ENCODE data around the gene VAMP3.
A peak's percentile ranks its signal among the peaks of the same experiment; 100 is the strongest.

VAMP3 gene

GRCh38 chr1:7770997-7771822 is at the start of gene VAMP3 (continued):
- TF ChIP-seq ZNF704 (tag by site-specific recombination; IDR thresholded peaks at IDR 0.05) (no peak), ZNF654 (tag by site-specific recombination; IDR thresholded peaks at IDR 0.05; ENCODE audit: low read depth) (no peak), ZNF280D (tag by site-specific recombination; IDR thresholded peaks at IDR 0.05) (no peak), ZNF747 (tag by site-specific recombination; IDR thresholded peaks at IDR 0.05) (no peak), ZNF664 (tag by site-specific recombination; IDR thresholded peaks at IDR 0.05) (no peak), OVOL3 (tag by site-specific recombination; IDR thresholded peaks at IDR 0.05) (no peak), ZNF37A (tag by site-specific recombination; IDR thresholded peaks at IDR 0.05) (no peak), YY2 (tag by site-specific recombination; IDR thresholded peaks at IDR 0.05) (no peak), SP7 (tag by site-specific recombination; IDR thresholded peaks at IDR 0.05) (no peak), ZBTB8A (tag by site-specific recombination; IDR thresholded peaks at IDR 0.05) (no peak), ZSCAN16 (tag by site-specific recombination; IDR thresholded peaks at IDR 0.05) (no peak), ZNF555 (tag by site-specific recombination; conservative IDR thresholded peaks at IDR 0.05) (no peak), ZBTB20 (tag by site-specific recombination; IDR thresholded peaks at IDR 0.05) (peak; percentile 7; the same call in 1 of the 2 replicates), BCL11B (tag by site-specific recombination; IDR thresholded peaks at IDR 0.05; ENCODE audit: low read depth) (no peak), ZNF311 (tag by site-specific recombination; IDR thresholded peaks at IDR 0.05; ENCODE audit: borderline replicate concordance) (no peak), ZBTB49 (tag by site-specific recombination; IDR thresholded peaks at IDR 0.05; ENCODE audit: low read depth) (no peak), ZNF830 (tag by site-specific recombination; IDR thresholded peaks at IDR 0.05; ENCODE audit: low read depth) (no peak), ZFP69B (tag by site-specific recombination; IDR thresholded peaks at IDR 0.05) (peak; percentile 17; the same call in 1 of the 2 replicates), ZNF302 (tag by site-specific recombination; IDR thresholded peaks at IDR 0.05; ENCODE audit: low read depth) (no peak), KLF9 (tag by site-specific recombination; IDR thresholded peaks at IDR 0.05; ENCODE audit: low read depth) (peak; percentile 97), ZNF843 (tag by site-specific recombination; IDR thresholded peaks at IDR 0.05) (0 out of 2 replicates have a peak, but pooled peaks have one; percentile 17), ZNF544 (tag by site-specific recombination; IDR thresholded peaks at IDR 0.05) (no peak), ZNF341 (tag by site-specific recombination; IDR thresholded peaks at IDR 0.05; ENCODE audit: low read depth) (no peak), ZNF214 (tag by site-specific recombination; IDR thresholded peaks at IDR 0.05; ENCODE audit: borderline replicate concordance) (no peak), ZNF692 (tag by site-specific recombination; IDR thresholded peaks at IDR 0.05) (peak; percentile 9; the same call in 1 of the 2 replicates), SALL2 (tag by site-specific recombination; IDR thresholded peaks at IDR 0.05; ENCODE audit: borderline replicate concordance) (no peak), ZNF19 (tag by site-specific recombination; IDR thresholded peaks at IDR 0.05; ENCODE audit: low read depth) (no peak), KLF7 (tag by site-specific recombination; IDR thresholded peaks at IDR 0.05; ENCODE audit: borderline replicate concordance) (no peak; the same call in 1 of the 2 replicates), GLI2 (tag by site-specific recombination; IDR thresholded peaks at IDR 0.05; ENCODE audit: borderline replicate concordance, low read depth) (no peak), ZNF169 (tag by site-specific recombination; IDR thresholded peaks at IDR 0.05) (no peak), ZNF26 (tag by site-specific recombination; IDR thresholded peaks at IDR 0.05) (no peak)

Measured in HEK293 (cell line).